Endothelial cell of umbilical vein (primary cell): ENCODE measurements around the gene ATP8B3. TPM values are rescaled to one million over a fixed set of nuclear protein-coding genes. Genes with fewer than 3 reads are reported as not detected.

Experiments
- BruUV-seq: library from RNA; stranded (reverse); fragments of 400-500 nt; replicated peaks from 2 replicates; lab custom pipeline; 2021; lab: Mats Ljungman, UMichigan
- CTCF ChIA-PET: fragments of 300-600, 350-600 bp; sonication (Branson Sonifier 250); formaldehyde crosslinking; loops from one replicate; lab custom pipeline; 2021; ENCODE audit warnings: antibody characterized with exemption, inconsistent platforms; lab: Charles Lee
- POLR2A ChIA-PET: fragments of 300-600, 350-600 bp; sonication (Branson Sonifier 250); formaldehyde crosslinking; loops from one replicate; lab custom pipeline; 2021; ENCODE audit warnings: antibody characterized with exemption, inconsistent platforms; lab: Charles Lee
- DNase-seq: peaks from one replicate; pipeline ENCODE4 v3.0.0-alpha.2; 2011; ENCODE audit warnings: low read depth, low spot score
- FAIRE-seq: peaks from 2 replicates; lab custom pipeline; 2011; peaks lifted over from hg19 to GRCh38; lab: Jason Lieb, UNC
- H2AFZ ChIP-seq: 2 replicates; pipeline ENCODE4 v1.6.0; 2012; ENCODE audit warnings: low read depth, low read length, control low read depth, inconsistent platforms
- H3K27ac ChIP-seq: 2 replicates; pipeline ENCODE4 v1.5.1; 2011; ENCODE audit warnings: low read depth, mild to moderate bottlenecking, control low read depth, low read length, moderate library complexity; ENCODE audit not compliant: insufficient read depth
- H3K27me3 ChIP-seq, 2 experiments: 2 replicates each; pipeline versions ENCODE4 v1.6.0 to v1.6.1; 2011; ENCODE audit warnings: low read length in 2 of 2, mixed read lengths in 1 of 2; ENCODE audit not compliant: control insufficient read depth in 2 of 2, insufficient read depth in 2 of 2
- H3K36me3 ChIP-seq, 2 experiments: 2 replicates in 1 of 2; 3 replicates in 1 of 2; pipeline ENCODE4 v1.5.1; 2011; ENCODE audit warnings: low read length in 2 of 2, mild to moderate bottlenecking in 1 of 2, moderate library complexity in 1 of 2; ENCODE audit not compliant: control insufficient read depth in 2 of 2, insufficient read depth in 2 of 2; ENCODE audit errors: extremely low read depth in 1 of 2
- H3K4me1 ChIP-seq: 3 replicates; pipeline ENCODE4 v1.5.1; 2011; ENCODE audit warnings: mild to moderate bottlenecking, low read length; ENCODE audit not compliant: control insufficient read depth, insufficient read depth; ENCODE audit errors: extremely low read depth
- H3K4me2 ChIP-seq: 2 replicates; pipeline ENCODE4 v1.6.1; 2011; ENCODE audit warnings: low read length, control low read depth, mixed read lengths; ENCODE audit not compliant: insufficient read depth
- H3K4me3 ChIP-seq, 3 experiments: fragments of 200-600 bp in 1 of 3; sonication (generic), shearing (Covaris generic) in 1 of 3; replicated peaks in 1 of 3; 2 replicates each; pipeline ENCODE4 v1.5.1; 2011 to 2016; ENCODE audit warnings: control low read depth in 3 of 3, low read length in 3 of 3, mild to moderate bottlenecking in 2 of 3, inconsistent platforms in 1 of 3, low read depth in 1 of 3, moderate library complexity in 1 of 3; ENCODE audit not compliant: insufficient read depth in 1 of 3
- H3K79me2 ChIP-seq: 2 replicates; pipeline ENCODE4 v1.6.0; 2012; ENCODE audit warnings: low read length, inconsistent platforms; ENCODE audit not compliant: control insufficient read depth, insufficient read depth
- H3K9ac ChIP-seq: replicated peaks from 2 replicates; pipeline ENCODE3; 2011; ENCODE audit warnings: low read length, control low read depth; ENCODE audit not compliant: insufficient read depth; ENCODE audit errors: extremely low read depth
- H3K9me1 ChIP-seq: replicated peaks from 3 replicates; pipeline ENCODE4 v1.6.0; 2011; ENCODE audit warnings: mild to moderate bottlenecking, low read length; ENCODE audit not compliant: control insufficient read depth, insufficient read depth; ENCODE audit errors: extremely low read depth
- H3K9me3 ChIP-seq: replicated peaks from 2 replicates; pipeline ENCODE4 v1.5.1; 2012; ENCODE audit warnings: low read length, inconsistent platforms; ENCODE audit not compliant: control insufficient read depth, insufficient read depth
- H4K20me1 ChIP-seq: replicated peaks from 2 replicates; pipeline ENCODE3; 2011; ENCODE audit warnings: mild to moderate bottlenecking, low read length; ENCODE audit not compliant: control insufficient read depth, insufficient read depth; ENCODE audit errors: extremely low read depth
- CTCF ChIP-seq, 2 donors: IDR thresholded peaks; 1 replicate in 1 of 2; 2 replicates in 1 of 2; pipeline ENCODE4 v1.5.1; 2011; ENCODE audit warnings: low read length in 2 of 2, mild to moderate bottlenecking in 2 of 2, moderate library complexity in 2 of 2, control low read depth in 1 of 2, inconsistent platforms in 1 of 2, low read depth in 1 of 2; ENCODE audit not compliant: insufficient read depth in 1 of 2; ENCODE audit errors: extremely low read depth in 1 of 2
- EZH2 ChIP-seq: IDR thresholded peaks from 2 replicates; pipeline ENCODE4 v1.6.1; 2012; ENCODE audit warnings: borderline replicate concordance, low read depth, mild to moderate bottlenecking, moderate library complexity, low read length, inconsistent platforms; ENCODE audit not compliant: severe bottlenecking
- FOS ChIP-seq: IDR thresholded peaks from 2 replicates; pipeline ENCODE4 v1.6.1; 2011; ENCODE audit warnings: mild to moderate bottlenecking, low read length, moderate library complexity, borderline replicate concordance; ENCODE audit not compliant: insufficient read depth
- GATA2 ChIP-seq: IDR thresholded peaks from 2 replicates; pipeline ENCODE4 v1.7.0; 2011; ENCODE audit warnings: low read depth, mild to moderate bottlenecking, moderate library complexity, mixed read lengths, low read length; ENCODE audit not compliant: insufficient read length, insufficient read depth
- JUN ChIP-seq: IDR thresholded peaks from 2 replicates; pipeline ENCODE4 v1.6.1; 2011; ENCODE audit warnings: borderline replicate concordance, low read depth; ENCODE audit not compliant: insufficient read length, insufficient read depth
- MAX ChIP-seq: IDR thresholded peaks from 2 replicates; pipeline ENCODE4 v1.6.1; 2011; ENCODE audit not compliant: insufficient read depth, insufficient read length
- MYC ChIP-seq: IDR thresholded peaks from one replicate; pipeline ENCODE4 v1.6.1; 2011; ENCODE audit warnings: mild to moderate bottlenecking, low read depth, low read length
- POLR2A ChIP-seq: IDR thresholded peaks from 2 replicates; pipeline ENCODE4 v1.6.1; 2012; ENCODE audit warnings: low read depth, mild to moderate bottlenecking, control low read depth, low read length
- POLR2AphosphoS5 ChIP-seq: IDR thresholded peaks from 2 replicates; pipeline ENCODE4 v1.6.1; 2012; ENCODE audit warnings: low read depth, mild to moderate bottlenecking, control low read depth, low read length, moderate library complexity; ENCODE audit not compliant: insufficient read depth
- dilution Hi-C: fragments of 300-500 bp; cut with MboI; formaldehyde crosslinking; loops from one replicate; pipeline ENCODE4 v1.15.0; 2019; ENCODE audit warnings: low sequenced_read_pairs; ENCODE audit not compliant: extremely low pct_ligation_motif_present
- intact Hi-C: fragments of 100-400 bp; cut with micrococcal nuclease; formaldehyde crosslinking; loops from one replicate; pipeline ENCODE4 v1.10.0; 2022
- polyA plus RNA-seq, 4 experiments: library from polyadenylated mRNA; depleted of rRNA in 3 of 4; stranded (reverse) in 3 of 4; unstranded in 1 of 4; fragments of >200 nt; gene quantifications; 2 replicates each; pipeline versions ENCODE4 v1.2.1 to v1.2.3, GENCODE V29; 2011 to 2012; ENCODE audit warnings: missing spikeins in 1 of 4
- total RNA-seq: library from RNA; stranded (reverse); gene quantifications from 2 replicates; pipeline ENCODE4 v1.2.3, GENCODE V29; 2021

Gene ATP8B3
- total and polyA plus RNA-seq, 2 donors (not counting 3 experiments of a cell fraction or from before 2014, with no cell fraction given): 1.1 to 7.3 TPM

- Histone ChIP-seq H3K36me3 (peaks cover 0 to 52% of the 10 kb centered on the region in 2 experiments), H3K9ac (no peak overlapping the region), H3K79me2 (peaks cover 4% of the 10 kb centered on the region), H3K4me2 (no peak overlapping the region), H3K4me3 (no peak overlapping the region), H3K27me3 (no peaks in the 10 kb centered on the region), H4K20me1 (no peaks in the 10 kb centered on the region), H3K9me3 (no peaks in the 10 kb centered on the region), H3K4me1 (no peaks in the 10 kb centered on the region), H3K9me1 (no peaks in the 10 kb centered on the region), H3K27ac (no peak overlapping the region), H2AFZ (no peak overlapping the region)
- POLR2A ChIA-PET: no interaction called here
- dilution Hi-C loops: no loop called here
- no peak for DNase-seq
- no peak for FAIRE-seq
- intact Hi-C loops: no loop called here
- TF ChIP-seq FOS: no peak
- TF ChIP-seq JUN: no peak
- TF ChIP-seq GATA2: no peak
- CTCF ChIA-PET: interaction anchor here (0.8 to 2.5 kb wide), 2 partner anchors 151 to 277 kb away, joined by 3 to 6 read pairs; no protein-coding TSS in a partner anchor
- no TSS peak for BruUV-seq
These were observed 10.9 kb upstream of the ATP8B3 start for GRCh38 chr19:1823020-1823419.

GRCh38 chr19:1822210-1822609, 10.1 kb upstream of the ATP8B3 start:
- ChIA-PET POLR2A (no interaction called here), CTCF (interaction anchor here (0.8 to 2.5 kb wide), 2 partner anchors 150 to 276 kb away, joined by 3 to 6 read pairs; no protein-coding TSS in a partner anchor)
- Histone ChIP-seq H4K20me1 (no peaks in the 10 kb centered on the region), H3K79me2 (peaks cover 4% of the 10 kb centered on the region), H3K36me3 (peaks cover 0 to 55% of the 10 kb centered on the region in 2 experiments), H3K4me3 (no peak overlapping the region), H3K9ac (no peak overlapping the region), H3K4me2 (no peak overlapping the region), H3K27ac (no peak overlapping the region), H3K9me3 (no peaks in the 10 kb centered on the region), H2AFZ (no peak overlapping the region), H3K27me3 (no peaks in the 10 kb centered on the region), H3K9me1 (no peaks in the 10 kb centered on the region), H3K4me1 (no peaks in the 10 kb centered on the region)
- BruUV-seq: no TSS peak
- intact Hi-C loops (no loop called here), dilution Hi-C loops (no loop called here)
- TF ChIP-seq MYC (no peak), POLR2A (no peak), CTCF (IDR thresholded peaks at IDR 0.05; ENCODE audit: extremely low read depth in 1 of 2, insufficient read depth in 1 of 2, low read depth in 1 of 2, low read length in 2 of 2) (no peak), JUN (no peak), POLR2AphosphoS5 (no peak), FOS (no peak), EZH2 (no peak), GATA2 (no peak), MAX (no peak)
- FAIRE-seq: no peak
- no peak for DNase-seq
